ENCODE data around the gene XYLB. TPM values are rescaled to one million over a fixed set of nuclear protein-coding genes. Genes with fewer than 3 reads are reported as not detected.

The XYLB gene
- total RNA-seq, 4 donors from 2014 or later, result 0.76 to 3.4 (median 1.6) TPM

DNA sequence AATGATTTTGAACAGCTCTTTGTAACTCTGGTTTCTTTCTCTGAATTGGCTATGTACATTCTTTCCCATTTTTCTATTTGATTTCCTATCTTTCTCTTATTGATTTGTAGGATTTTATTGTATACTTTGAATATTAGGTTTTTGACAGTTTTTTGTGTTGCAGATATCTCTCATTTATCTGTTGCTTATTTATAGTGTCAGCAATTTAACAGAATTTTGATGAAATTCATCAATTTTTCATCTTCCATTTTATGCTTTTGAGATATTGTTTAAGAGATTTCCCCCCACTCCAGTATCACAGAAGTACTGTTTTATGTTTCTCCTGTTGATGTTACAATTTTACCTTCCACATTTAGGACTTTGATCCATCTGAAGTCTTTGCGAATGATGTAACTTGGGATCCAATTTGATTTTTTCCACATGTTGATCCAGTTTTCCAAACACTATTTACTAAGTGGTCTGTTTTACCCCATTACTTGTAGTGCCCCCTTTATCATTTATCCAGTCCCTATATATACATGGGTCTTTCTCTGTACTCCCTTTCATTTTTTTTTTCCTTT lies 46.1 kb downstream of the XYLB start:
- Histone ChIP-seq H3K36me3 (peaks cover 33% of the 10 kb centered on the region), H3K27ac (no peak overlapping the region), H3K9me3 (no peaks in the 10 kb centered on the region), H3K4me1 (no peaks in the 10 kb centered on the region), H3K4me3 (no peak overlapping the region), H3K27me3 (no peaks in the 10 kb centered on the region)
- 91% methylated on average over 1 of the region's 1 CpG for WGBS
- TF ChIP-seq EP300 (IDR thresholded peaks at IDR 0.05) (no peak), POLR2AphosphoS5 (IDR thresholded peaks at IDR 0.05) (no peak), POLR2A (IDR thresholded peaks at IDR 0.05) (no peak)
- TF ChIP-seq, protein P1, sequence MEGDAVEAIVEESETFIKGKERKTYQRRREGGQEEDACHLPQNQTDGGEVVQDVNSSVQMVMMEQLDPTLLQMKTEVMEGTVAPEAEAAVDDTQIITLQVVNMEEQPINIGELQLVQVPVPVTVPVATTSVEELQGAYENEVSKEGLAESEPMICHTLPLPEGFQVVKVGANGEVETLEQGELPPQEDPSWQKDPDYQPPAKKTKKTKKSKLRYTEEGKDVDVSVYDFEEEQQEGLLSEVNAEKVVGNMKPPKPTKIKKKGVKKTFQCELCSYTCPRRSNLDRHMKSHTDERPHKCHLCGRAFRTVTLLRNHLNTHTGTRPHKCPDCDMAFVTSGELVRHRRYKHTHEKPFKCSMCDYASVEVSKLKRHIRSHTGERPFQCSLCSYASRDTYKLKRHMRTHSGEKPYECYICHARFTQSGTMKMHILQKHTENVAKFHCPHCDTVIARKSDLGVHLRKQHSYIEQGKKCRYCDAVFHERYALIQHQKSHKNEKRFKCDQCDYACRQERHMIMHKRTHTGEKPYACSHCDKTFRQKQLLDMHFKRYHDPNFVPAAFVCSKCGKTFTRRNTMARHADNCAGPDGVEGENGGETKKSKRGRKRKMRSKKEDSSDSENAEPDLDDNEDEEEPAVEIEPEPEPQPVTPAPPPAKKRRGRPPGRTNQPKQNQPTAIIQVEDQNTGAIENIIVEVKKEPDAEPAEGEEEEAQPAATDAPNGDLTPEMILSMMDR (IDR thresholded peaks at IDR 0.05), result no peak
- no peak for DNase-seq (ENCODE audit: low spot score in 2 of 2)

DNA sequence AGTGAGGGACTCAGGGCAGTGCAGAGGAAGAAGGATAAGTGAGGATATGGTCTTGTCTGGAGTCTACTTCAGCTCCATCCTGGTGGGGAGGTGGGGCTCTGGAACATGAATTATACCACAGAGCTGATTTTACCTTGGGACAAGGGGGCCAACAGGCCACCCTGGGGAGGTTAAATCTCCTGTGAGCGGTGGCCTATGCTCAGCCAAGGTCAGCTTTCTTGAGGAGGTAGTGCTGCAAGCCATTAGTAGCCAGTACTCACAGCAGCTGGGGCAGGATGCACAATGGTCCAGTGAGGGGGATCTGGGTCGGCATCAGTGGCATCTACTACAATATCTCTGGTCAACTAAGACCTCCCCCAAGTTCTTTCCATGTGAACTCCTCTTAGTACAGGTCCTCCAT lies 49.7 kb downstream of the XYLB start:
- TF ChIP-seq, protein P1 (IDR thresholded peaks at IDR 0.05), result no peak
- TF ChIP-seq POLR2A (IDR thresholded peaks at IDR 0.05), result no peak
- TF ChIP-seq POLR2AphosphoS5 (IDR thresholded peaks at IDR 0.05), result no peak
- TF ChIP-seq EP300 (IDR thresholded peaks at IDR 0.05), result no peak
- Histone ChIP-seq H3K4me3 (no peak overlapping the region), H3K27ac (no peak overlapping the region), H3K4me1 (no peaks in the 10 kb centered on the region), H3K27me3 (no peaks in the 10 kb centered on the region), H3K36me3 (peaks cover 40% of the 10 kb centered on the region), H3K9me3 (no peaks in the 10 kb centered on the region)
- 89% methylated on average over 2 of the region's 2 CpGs for WGBS
- DNase-seq (ENCODE audit: low spot score in 2 of 2), result no peak

DNA sequence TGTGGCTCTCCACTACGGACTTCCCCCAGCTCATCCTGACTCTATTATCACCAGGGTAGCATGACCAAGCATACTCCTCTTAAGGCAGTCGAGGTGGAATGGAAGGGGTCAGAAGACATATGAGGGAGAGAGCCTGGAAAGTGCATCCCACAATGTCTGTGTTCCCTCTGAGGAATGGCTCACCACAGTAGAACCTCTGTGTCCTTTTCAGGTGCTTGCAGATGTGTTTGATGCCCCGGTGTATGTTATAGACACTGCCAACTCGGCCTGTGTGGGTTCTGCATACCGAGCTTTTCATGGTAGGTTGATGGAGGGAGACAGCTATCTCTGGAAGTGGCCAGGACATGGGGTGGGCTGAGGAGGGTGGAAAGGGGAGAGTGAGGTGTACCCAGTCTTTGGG lies 50.3 kb downstream of the XYLB start:
- no peaks in the 10 kb centered on the region for H3K9me3 ChIP-seq
- no peak for DNase-seq (ENCODE audit: low spot score in 2 of 2)
- TF ChIP-seq POLR2A (IDR thresholded peaks at IDR 0.05) (no peak), EP300 (IDR thresholded peaks at IDR 0.05) (no peak), POLR2AphosphoS5 (IDR thresholded peaks at IDR 0.05) (no peak)
- TF ChIP-seq, protein P1 (IDR thresholded peaks at IDR 0.05), result no peak
- H3K36me3 ChIP-seq, result peaks cover 44% of the 10 kb centered on the region
- no peaks in the 10 kb centered on the region for H3K27me3 ChIP-seq
- no peaks in the 10 kb centered on the region for H3K4me1 ChIP-seq
- H3K27ac ChIP-seq, result no peak overlapping the region
- 100% methylated on average over 5 of the region's 5 CpGs for WGBS
- no peak overlapping the region for H3K4me3 ChIP-seq

DNA sequence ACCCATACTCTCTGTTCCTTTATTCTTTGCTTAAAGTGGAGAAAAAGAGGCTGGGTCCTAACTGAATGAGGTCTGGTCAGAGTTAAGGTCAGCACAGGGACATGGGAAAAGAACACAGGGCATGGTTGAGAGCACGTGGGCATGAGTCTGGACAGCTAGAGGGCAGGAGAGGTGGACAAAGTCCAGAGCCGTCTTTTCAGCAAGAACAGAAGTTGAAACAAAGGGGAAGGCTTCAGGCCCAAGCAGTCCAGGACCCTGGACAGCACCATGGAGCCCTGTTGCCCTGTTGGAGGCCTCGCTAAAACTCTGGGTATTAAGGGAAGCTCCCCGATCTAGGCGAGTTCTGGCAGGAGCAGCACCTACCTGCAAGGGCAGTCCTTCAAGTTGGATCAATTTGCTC lies 50.7 kb downstream of the XYLB start:
- Histone ChIP-seq H3K4me3 (no peak overlapping the region), H3K36me3 (peaks cover 47% of the 10 kb centered on the region), H3K27me3 (no peaks in the 10 kb centered on the region), H3K4me1 (no peaks in the 10 kb centered on the region), H3K9me3 (no peaks in the 10 kb centered on the region), H3K27ac (no peak overlapping the region)
- TF ChIP-seq POLR2AphosphoS5 (IDR thresholded peaks at IDR 0.05) (no peak), EP300 (IDR thresholded peaks at IDR 0.05) (no peak), POLR2A (IDR thresholded peaks at IDR 0.05) (no peak)
- TF ChIP-seq, protein P1 (IDR thresholded peaks at IDR 0.05), result no peak
- WGBS, result 53% methylated on average over 5 of the region's 5 CpGs
- DNase-seq (ENCODE audit: low spot score in 2 of 2), result no peak

DNA sequence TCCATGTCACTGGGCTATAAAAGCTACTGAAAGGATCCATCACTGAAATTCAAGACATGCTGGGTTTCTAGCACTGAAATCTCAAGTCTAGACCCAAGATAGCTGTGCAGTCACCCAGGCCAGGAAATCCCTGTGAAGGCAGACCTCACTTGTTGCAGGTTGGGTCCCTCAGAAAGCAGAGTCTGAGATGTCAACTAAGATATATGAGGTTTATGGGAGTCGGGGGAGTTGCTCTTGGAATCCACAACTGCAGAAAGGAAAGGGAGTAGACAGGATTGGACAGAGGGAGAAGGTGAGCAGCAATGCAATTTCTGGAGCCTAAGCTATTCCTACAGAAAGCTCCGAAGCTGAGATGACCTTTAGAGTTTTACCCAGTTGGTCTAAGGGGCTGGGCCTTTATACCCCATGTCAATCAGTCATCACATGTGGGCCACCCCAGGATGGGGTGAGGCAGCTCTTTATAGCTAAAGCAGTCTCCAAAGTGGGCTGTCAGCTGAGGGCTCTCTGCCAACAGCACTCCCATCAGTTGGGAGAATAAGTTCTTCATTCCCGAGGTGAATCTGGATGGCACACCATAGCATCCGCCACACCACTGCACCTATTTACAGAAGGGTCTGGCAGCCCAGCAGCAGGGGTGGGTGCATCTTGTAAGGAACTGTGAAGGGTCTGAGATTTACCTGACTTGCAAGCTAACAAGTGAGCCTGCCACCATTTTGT lies 54.8 kb downstream of the XYLB start:
- Histone ChIP-seq H3K4me1 (no peaks in the 10 kb centered on the region), H3K9me3 (no peaks in the 10 kb centered on the region), H3K4me3 (no peak overlapping the region), H3K27ac (no peak overlapping the region), H3K36me3 (peaks cover 42% of the 10 kb centered on the region), H3K27me3 (no peaks in the 10 kb centered on the region)
- WGBS, result 54% methylated on average over 4 of the region's 4 CpGs
- TF ChIP-seq EP300 (IDR thresholded peaks at IDR 0.05) (no peak), POLR2A (IDR thresholded peaks at IDR 0.05) (no peak), POLR2AphosphoS5 (IDR thresholded peaks at IDR 0.05) (no peak)
- TF ChIP-seq, protein P1 (IDR thresholded peaks at IDR 0.05), result no peak
- no peak for DNase-seq (ENCODE audit: low spot score in 2 of 2)

Data from suprapubic skin (tissue), 4 donors.